A673 (cell line): ENCODE data around the gene AGER.
"Not testable (repeated sequence)": the region's sequence is repeated elsewhere in the genome, so short reads cannot be mapped to it uniquely, and the experiment has no call there.

ENCODE experiments used
- EZH2 ChIP-seq: fragments of 200-600 bp; sonication (generic); IDR thresholded peaks from 2 replicates; pipeline ENCODE4 v1.6.1; 2017; ENCODE audit warnings: borderline replicate concordance, low read depth, mild to moderate bottlenecking, mixed read lengths, antibody characterized with exemption, low read length; ENCODE audit not compliant: poor library complexity, severe bottlenecking
- TF ChIP-seq, protein P1 (sequence below): fragments of 300-800, 200-600 bp; sonication (generic); conservative IDR thresholded peaks from 2 replicates; pipeline ENCODE4 v1.5.1; 2017; ENCODE audit warnings: low read depth, mild to moderate bottlenecking, antibody characterized with exemption, low read length, moderate library complexity, mixed read lengths

DNA sequence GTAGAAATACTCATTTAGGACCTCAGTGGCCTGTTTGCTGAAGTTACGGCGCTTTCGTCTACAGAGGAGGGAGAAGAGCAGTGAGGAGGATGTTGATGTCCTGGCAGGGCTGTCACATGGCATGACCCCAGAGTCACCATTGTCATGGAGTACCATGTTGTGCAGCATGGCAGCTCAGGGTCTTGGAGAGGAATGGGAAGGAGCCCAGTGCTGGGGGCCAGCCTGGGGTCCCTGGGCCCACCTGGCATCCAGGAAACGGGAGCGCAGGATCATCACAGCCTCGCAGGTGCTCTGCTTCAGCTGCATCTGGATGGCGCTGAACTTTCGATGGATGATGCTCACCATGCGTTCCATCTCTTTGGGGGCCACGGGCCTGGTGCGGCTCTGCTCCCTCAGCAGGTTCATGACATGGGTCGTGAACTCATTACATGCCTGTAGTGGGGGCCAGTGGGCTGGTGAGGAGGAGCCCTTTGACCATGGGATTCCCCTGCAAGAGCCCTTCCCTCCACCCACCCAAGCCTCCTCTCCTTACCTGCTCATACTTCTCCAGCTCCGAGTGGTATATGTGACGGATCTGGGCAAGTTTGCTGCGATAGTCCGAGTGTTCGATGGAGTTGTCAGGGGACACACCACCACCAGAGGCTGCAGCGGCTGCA is 3.8 kb upstream of the AGER start:
- TF ChIP-seq, protein P1, sequence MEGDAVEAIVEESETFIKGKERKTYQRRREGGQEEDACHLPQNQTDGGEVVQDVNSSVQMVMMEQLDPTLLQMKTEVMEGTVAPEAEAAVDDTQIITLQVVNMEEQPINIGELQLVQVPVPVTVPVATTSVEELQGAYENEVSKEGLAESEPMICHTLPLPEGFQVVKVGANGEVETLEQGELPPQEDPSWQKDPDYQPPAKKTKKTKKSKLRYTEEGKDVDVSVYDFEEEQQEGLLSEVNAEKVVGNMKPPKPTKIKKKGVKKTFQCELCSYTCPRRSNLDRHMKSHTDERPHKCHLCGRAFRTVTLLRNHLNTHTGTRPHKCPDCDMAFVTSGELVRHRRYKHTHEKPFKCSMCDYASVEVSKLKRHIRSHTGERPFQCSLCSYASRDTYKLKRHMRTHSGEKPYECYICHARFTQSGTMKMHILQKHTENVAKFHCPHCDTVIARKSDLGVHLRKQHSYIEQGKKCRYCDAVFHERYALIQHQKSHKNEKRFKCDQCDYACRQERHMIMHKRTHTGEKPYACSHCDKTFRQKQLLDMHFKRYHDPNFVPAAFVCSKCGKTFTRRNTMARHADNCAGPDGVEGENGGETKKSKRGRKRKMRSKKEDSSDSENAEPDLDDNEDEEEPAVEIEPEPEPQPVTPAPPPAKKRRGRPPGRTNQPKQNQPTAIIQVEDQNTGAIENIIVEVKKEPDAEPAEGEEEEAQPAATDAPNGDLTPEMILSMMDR = not testable (repeated sequence)
- not testable (repeated sequence) for TF ChIP-seq EZH2
